Osteoblast (primary cell): ENCODE results near the gene SIRT2. TPM values are rescaled to one million over a fixed set of nuclear protein-coding genes. Genes with fewer than 3 reads are reported as not detected.

ENCODE experiments used
- DNase-seq: peaks from one replicate; pipeline ENCODE4 v3.0.0; 2011; ENCODE audit warnings: low spot score, mixed read lengths; ENCODE audit not compliant: insufficient read length; ENCODE audit errors: missing footprints
- H2AFZ ChIP-seq: 2 replicates; pipeline ENCODE4 v1.6.0; 2011; ENCODE audit warnings: mild to moderate bottlenecking, low read length
- H3K27ac ChIP-seq: 2 replicates; pipeline ENCODE4 v1.5.1; 2011; ENCODE audit warnings: mild to moderate bottlenecking, low read depth, low read length, moderate library complexity
- H3K27me3 ChIP-seq: 2 replicates; pipeline ENCODE4 v1.6.0; 2012; ENCODE audit warnings: mild to moderate bottlenecking, control low read depth, inconsistent platforms, low read length, moderate library complexity; ENCODE audit not compliant: insufficient read depth
- H3K36me3 ChIP-seq: 2 replicates; pipeline ENCODE4 v1.5.1; 2011; ENCODE audit warnings: mild to moderate bottlenecking, low read length, control low read depth, moderate library complexity; ENCODE audit not compliant: insufficient read depth
- H3K4me1 ChIP-seq: 2 replicates; pipeline ENCODE4 v1.5.1; 2011; ENCODE audit warnings: mild to moderate bottlenecking, low read length, control low read depth, moderate library complexity; ENCODE audit not compliant: insufficient read depth
- H3K4me2 ChIP-seq: 2 replicates; pipeline ENCODE4 v1.6.0; 2011; ENCODE audit warnings: mild to moderate bottlenecking, low read length; ENCODE audit not compliant: insufficient read depth
- H3K4me3 ChIP-seq: fragments of 200-600 bp; sonication (generic); 3 replicates; pipeline ENCODE4 v1.5.1; 2012; ENCODE audit warnings: mild to moderate bottlenecking, low read length, inconsistent platforms; ENCODE audit not compliant: insufficient read depth
- H3K79me2 ChIP-seq: 2 replicates; pipeline ENCODE4 v1.6.0; 2012; ENCODE audit warnings: mild to moderate bottlenecking, low read length, control low read depth, inconsistent platforms; ENCODE audit not compliant: insufficient read depth
- H3K9me3 ChIP-seq: 2 replicates; pipeline ENCODE4 v1.5.1; 2011; ENCODE audit warnings: low read depth, low read length, control low read depth
- H4K20me1 ChIP-seq: 2 replicates; pipeline ENCODE4 v1.6.0; 2012; ENCODE audit warnings: mild to moderate bottlenecking, low read length, control low read depth; ENCODE audit not compliant: insufficient read depth
- CTCF ChIP-seq: IDR thresholded peaks from 2 replicates; pipeline ENCODE4 v1.5.1; 2011; ENCODE audit warnings: mild to moderate bottlenecking, low read depth, low read length, moderate library complexity; ENCODE audit errors: extremely low read depth
- total RNA-seq: library from RNA; depleted of rRNA; stranded (reverse); fragments of >200 nt; gene quantifications from 2 replicates; pipeline ENCODE4 v1.2.3, GENCODE V29; 2012

Gene SIRT2
- total RNA-seq, 1 donor = 77.4 TPM

GRCh38 chr19:38924388-38924787 is 25.0 kb upstream of the SIRT2 start:
- H3K27me3 ChIP-seq = no peaks in the 10 kb centered on the region
- DNase-seq = no peak
- no peaks in the 10 kb centered on the region for H4K20me1 ChIP-seq
- no peak overlapping the region for H3K27ac ChIP-seq
- H3K36me3 ChIP-seq = peaks cover 23% of the 10 kb centered on the region
- H2AFZ ChIP-seq = no peak overlapping the region
- peaks cover 8% of the 10 kb centered on the region for H3K79me2 ChIP-seq
- no peaks in the 10 kb centered on the region for H3K9me3 ChIP-seq
- no peak overlapping the region for H3K4me2 ChIP-seq
- TF ChIP-seq CTCF = no peak
- H3K4me3 ChIP-seq = no peak overlapping the region
- no peaks in the 10 kb centered on the region for H3K4me1 ChIP-seq

- Histone ChIP-seq H3K27ac (no peak overlapping the region), H3K27me3 (no peaks in the 10 kb centered on the region), H3K36me3 (peaks cover 23% of the 10 kb centered on the region), H3K4me1 (no peaks in the 10 kb centered on the region), H3K9me3 (no peaks in the 10 kb centered on the region), H4K20me1 (no peaks in the 10 kb centered on the region), H3K4me2 (no peak overlapping the region), H3K79me2 (no peaks in the 10 kb centered on the region), H2AFZ (no peak overlapping the region), H3K4me3 (no peak overlapping the region)
- no peak for DNase-seq
- TF ChIP-seq CTCF = no peak
These were observed 23.1 kb upstream of the SIRT2 start for GRCh38 chr19:38922482-38922881.

- TF ChIP-seq CTCF = no peak
- H3K4me1 ChIP-seq = no peaks in the 10 kb centered on the region
These were observed 22.2 kb upstream of the SIRT2 start for GRCh38 chr19:38921420-38922274.

GRCh38 chr19:38920602-38921419 is 21.4 kb upstream of the SIRT2 start:
- TF ChIP-seq CTCF = no peak
- Histone ChIP-seq H3K27me3 (no peaks in the 10 kb centered on the region), H3K4me2 (no peak overlapping the region), H3K27ac (no peak overlapping the region), H3K79me2 (no peaks in the 10 kb centered on the region), H3K4me3 (no peak overlapping the region), H4K20me1 (no peaks in the 10 kb centered on the region), H3K9me3 (no peaks in the 10 kb centered on the region), H3K36me3 (peaks cover 23% of the 10 kb centered on the region), H3K4me1 (no peaks in the 10 kb centered on the region), H2AFZ (no peak overlapping the region)
- DNase-seq = no peak

More at GRCh38 chr19:38921420-38922274, 22.2 kb upstream of the SIRT2 start:
- Histone ChIP-seq H3K36me3 (peaks cover 23% of the 10 kb centered on the region), H3K27ac (no peak overlapping the region), H3K79me2 (no peaks in the 10 kb centered on the region), H2AFZ (no peak overlapping the region), H3K4me2 (no peak overlapping the region), H3K9me3 (no peaks in the 10 kb centered on the region), H3K27me3 (no peaks in the 10 kb centered on the region), H3K4me3 (no peak overlapping the region), H4K20me1 (no peaks in the 10 kb centered on the region)
- DNase-seq = no peak
